HCT116 (cell line): ENCODE results near the gene SORL1-AS1.

Experiments
- ATAC-seq: fragments of 200-7000 bp; cut with Tn5 transposase; 2 replicates; pipeline ENCODE4 v1.9.1; 2020; ENCODE audit warnings: mild to moderate bottlenecking, moderate library complexity
- BruUV-seq: library from RNA; stranded (reverse); fragments of 400-500 nt; replicated peaks from 2 replicates; lab custom pipeline; 2021; lab: Mats Ljungman, UMichigan
- CTCF ChIA-PET: fragments of 300-600 bp; sonication (Branson Sonifier 250); formaldehyde crosslinking; loops from one replicate; lab custom pipeline; 2021; ENCODE audit warnings: antibody characterized with exemption; lab: Charles Lee
- POLR2A ChIA-PET: fragments of 300-600, 350-600 bp; sonication (Branson Sonifier 250); formaldehyde crosslinking; loops from one replicate; lab custom pipeline; 2021; ENCODE audit warnings: antibody characterized with exemption; lab: Charles Lee
- RAD21 ChIA-PET, 2 experiments: fragments of 300-600 bp; sonication (Branson Sonifier 250); formaldehyde crosslinking; loops; one replicate each; lab custom pipeline; 2023; ENCODE audit warnings: low total read pairs in 2 of 2; ENCODE audit not compliant: uncharacterized antibody in 2 of 2, unreplicated experiment in 2 of 2, low non-redundant PET in 1 of 2; lab: Charles Lee
- DNase-seq: peaks from one replicate; pipeline ENCODE4 v3.0.0-alpha.2; 2010; ENCODE audit warnings: low read depth, low spot score
- H2AFZ ChIP-seq: fragments of 200-600 bp; shearing (Covaris generic), sonication (generic); 2 replicates; pipeline ENCODE4 v1.6.1; 2017; ENCODE audit warnings: low read depth, mixed run types, mixed read lengths, antibody characterized with exemption, low read length; ENCODE audit not compliant: poor library complexity, severe bottlenecking
- H3K27ac ChIP-seq: 2 replicates; pipeline ENCODE4 v1.5.1; 2012; ENCODE audit warnings: low read depth, low read length
- H3K27me3 ChIP-seq: fragments of 200-600 bp; sonication (generic); 2 replicates; pipeline ENCODE4 v1.6.1; 2016; ENCODE audit warnings: mixed run types, low read length, mixed read lengths; ENCODE audit not compliant: insufficient read depth
- H3K36me3 ChIP-seq, 2 experiments: fragments of 200-500 bp in 1 of 2; fragments of 200-600 bp in 1 of 2; sonication (Bioruptor generic) in 1 of 2; sonication (generic) in 1 of 2; 2 replicates each; pipeline versions ENCODE4 v1.5.1 to v1.6.1; 2014 to 2016; ENCODE audit warnings: low read length in 2 of 2, inconsistent platforms in 1 of 2, mixed read lengths in 1 of 2, mixed run types in 1 of 2; ENCODE audit not compliant: insufficient read depth in 2 of 2, control insufficient read depth in 1 of 2
- H3K4me1 ChIP-seq, 2 experiments: fragments of 200-600 bp in 1 of 2; sonication (generic) in 1 of 2; 2 replicates each; pipeline versions ENCODE4 v1.5.1 to v1.6.1; 2012 to 2017; ENCODE audit warnings: low read length in 2 of 2, inconsistent platforms in 1 of 2, mild to moderate bottlenecking in 1 of 2, mixed read lengths in 1 of 2, mixed run types in 1 of 2, moderate library complexity in 1 of 2; ENCODE audit not compliant: insufficient read depth in 2 of 2, control insufficient read depth in 1 of 2
- H3K4me2 ChIP-seq: fragments of 200-600 bp; sonication (generic); 2 replicates; pipeline ENCODE4 v1.6.1; 2017; ENCODE audit warnings: mixed run types, low read length, mixed read lengths
- H3K4me3 ChIP-seq, 2 experiments: fragments of 200-600 bp in 1 of 2; sonication (generic) in 1 of 2; replicated peaks in 1 of 2; 2 replicates each; pipeline ENCODE4 v1.5.1; 2011 to 2016; ENCODE audit warnings: low read length in 2 of 2, control low read depth in 1 of 2, low read depth in 1 of 2, mild to moderate bottlenecking in 1 of 2, mixed read lengths in 1 of 2, mixed run types in 1 of 2
- H3K79me2 ChIP-seq: fragments of 200-600 bp; sonication (generic); 2 replicates; pipeline ENCODE4 v1.6.1; 2017; ENCODE audit warnings: mild to moderate bottlenecking, mixed run types, low read length, moderate library complexity, mixed read lengths; ENCODE audit not compliant: insufficient read depth
- H3K9ac ChIP-seq: fragments of 200-600 bp; sonication (generic); 2 replicates; pipeline ENCODE4 v1.6.1; 2016; ENCODE audit warnings: low read length, mixed read lengths
- H3K9me2 ChIP-seq: fragments of 200-600 bp; sonication (generic), shearing (Covaris generic); 2 replicates; pipeline ENCODE4 v1.6.1; 2017; ENCODE audit warnings: mixed run types, mild to moderate bottlenecking, moderate library complexity; ENCODE audit not compliant: insufficient read depth
- H3K9me3 ChIP-seq, 2 experiments: fragments of 200-500 bp in 1 of 2; fragments of 200-600 bp in 1 of 2; sonication (Bioruptor generic) in 1 of 2; sonication (generic) in 1 of 2; 2 replicates each; pipeline ENCODE4 v1.6.1; 2014 to 2017; ENCODE audit warnings: low read length in 2 of 2, mixed read lengths in 2 of 2, inconsistent platforms in 1 of 2, low read depth in 1 of 2, mild to moderate bottlenecking in 1 of 2, mixed run types in 1 of 2, moderate library complexity in 1 of 2; ENCODE audit not compliant: control insufficient read depth in 1 of 2, insufficient read depth in 1 of 2
- H4K20me1 ChIP-seq: fragments of 200-600 bp; sonication (generic), shearing (Covaris generic); 2 replicates; pipeline ENCODE4 v1.6.1; 2017; ENCODE audit warnings: mixed run types, mild to moderate bottlenecking, moderate library complexity; ENCODE audit not compliant: insufficient read depth
- ATF3 ChIP-seq: IDR thresholded peaks from 2 replicates; pipeline ENCODE4 v1.6.1; 2012
- CBX3 ChIP-seq: IDR thresholded peaks from 2 replicates; pipeline ENCODE4 v1.6.1; 2012; ENCODE audit warnings: low read depth
- CTCF ChIP-seq, 3 experiments: fragments of 200-600 bp in 1 of 3; sonication (generic) in 1 of 3; IDR thresholded peaks in 2 of 3; conservative IDR thresholded peaks in 1 of 3; 2 replicates each; pipeline ENCODE4 v1.5.1; 2012 to 2017; ENCODE audit warnings: low read depth in 2 of 3, low read length in 2 of 3, antibody characterized with exemption in 1 of 3, borderline replicate concordance in 1 of 3, control low read depth in 1 of 3, mild to moderate bottlenecking in 1 of 3, mixed read lengths in 1 of 3, mixed run types in 1 of 3, moderate library complexity in 1 of 3; ENCODE audit not compliant: insufficient read depth in 1 of 3
- ELF1 ChIP-seq: IDR thresholded peaks from 2 replicates; pipeline ENCODE4 v1.6.1; 2012; ENCODE audit warnings: low read depth, borderline replicate concordance
- EZH2phosphoT487 ChIP-seq: fragments of 200-600 bp; IDR thresholded peaks from 2 replicates; pipeline ENCODE4 v1.6.1; 2018; ENCODE audit warnings: antibody characterized with exemption, borderline replicate concordance
- REST ChIP-seq: IDR thresholded peaks from 2 replicates; pipeline ENCODE4 v1.6.1; 2012; ENCODE audit warnings: low read depth
- SRF ChIP-seq: IDR thresholded peaks from 2 replicates; pipeline ENCODE4 v1.6.1; 2012; ENCODE audit warnings: low read depth
- TCF7L2 ChIP-seq: IDR thresholded peaks from 2 replicates; pipeline ENCODE4 v1.7.0; 2011; ENCODE audit warnings: borderline replicate concordance, inconsistent platforms; ENCODE audit not compliant: insufficient read depth, insufficient read length; ENCODE audit errors: extremely low read depth
- YY1 ChIP-seq: IDR thresholded peaks from 2 replicates; pipeline ENCODE4 v1.6.1; 2011; ENCODE audit warnings: low read length, low read depth, moderate library complexity, mild to moderate bottlenecking; ENCODE audit not compliant: insufficient replicate concordance; ENCODE audit errors: extremely low read depth
- ZBTB33 ChIP-seq: IDR thresholded peaks from 2 replicates; pipeline ENCODE4 v1.6.1; 2011; ENCODE audit warnings: mild to moderate bottlenecking, low read length, moderate library complexity; ENCODE audit not compliant: insufficient replicate concordance; ENCODE audit errors: extremely low read depth
- ZFX ChIP-seq: fragments of 450-650 bp; IDR thresholded peaks from 2 replicates; pipeline ENCODE4 v1.6.1; 2017
- intact Hi-C: fragments of 100-400 bp; cut with micrococcal nuclease; formaldehyde crosslinking; loops from 2 replicates; pipeline ENCODE4 v1.10.0; 2022
- TF ChIP-seq, protein P1 (sequence below): IDR thresholded peaks from 2 replicates; pipeline ENCODE4 v1.6.1; 2012

SORL1-AS1 gene

DNA sequence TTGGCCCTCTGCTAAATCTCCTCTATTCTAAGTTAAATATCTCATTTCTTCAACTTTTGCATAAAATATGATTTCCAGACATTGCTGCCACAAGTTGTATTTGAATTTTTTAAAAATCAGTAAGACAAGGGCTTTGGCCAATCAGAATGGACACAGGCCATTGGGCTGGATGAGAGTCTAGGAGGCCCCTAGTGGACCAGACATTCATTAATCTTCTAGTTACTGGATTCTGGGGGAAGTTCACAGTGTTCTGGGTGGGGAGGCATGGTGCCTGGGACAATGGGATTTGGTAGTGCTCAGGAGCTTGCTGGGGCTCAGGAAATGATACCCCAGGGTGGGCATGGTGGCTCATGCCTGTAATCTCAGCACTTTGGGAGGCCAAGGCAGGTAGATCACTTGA, 13.0 kb downstream of the SORL1-AS1 start:
- DNase-seq (no peak), ATAC-seq (peak; percentile 74)
- no peak overlapping the region for H3K4me3 ChIP-seq
- CTCF ChIA-PET, result no interaction called here
- H3K79me2 ChIP-seq, result no peaks in the 10 kb centered on the region
- TF ChIP-seq EZH2phosphoT487 (no peak), ELF1 (no peak), CBX3 (no peak), TCF7L2 (no peak), YY1 (no peak), ZFX (no peak)
- TF ChIP-seq, protein P1, sequence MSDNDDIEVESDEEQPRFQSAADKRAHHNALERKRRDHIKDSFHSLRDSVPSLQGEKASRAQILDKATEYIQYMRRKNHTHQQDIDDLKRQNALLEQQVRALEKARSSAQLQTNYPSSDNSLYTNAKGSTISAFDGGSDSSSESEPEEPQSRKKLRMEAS, result no peak
- H3K27me3 ChIP-seq, result peaks cover 22% of the 10 kb centered on the region; the same call in 1 of the 2 replicates
- BruUV-seq, result no TSS peak
- H4K20me1 ChIP-seq, result no peaks in the 10 kb centered on the region
- RAD21 ChIA-PET, result no interaction called here
- H3K9ac ChIP-seq, result no peak overlapping the region
- H3K27ac ChIP-seq, result no peak overlapping the region
- no peak overlapping the region for H3K4me2 ChIP-seq
- H2AFZ ChIP-seq, result no peak overlapping the region
- no peaks in the 10 kb centered on the region for H3K9me3 ChIP-seq
- H3K4me1 ChIP-seq, result no peaks in the 10 kb centered on the region
- POLR2A ChIA-PET, result no interaction called here
- intact Hi-C loops, result no loop called here
- H3K36me3 ChIP-seq, result no peaks in the 10 kb centered on the region
- H3K9me2 ChIP-seq, result no peaks in the 10 kb centered on the region

GRCh38 chr11:121439337-121439736, 13.4 kb downstream of the SORL1-AS1 start:
- Histone ChIP-seq H3K4me2 (no peak overlapping the region), H4K20me1 (no peaks in the 10 kb centered on the region), H2AFZ (no peak overlapping the region), H3K9ac (no peak overlapping the region), H3K4me3 (no peak overlapping the region), H3K79me2 (no peaks in the 10 kb centered on the region), H3K9me2 (no peaks in the 10 kb centered on the region), H3K9me3 (no peaks in the 10 kb centered on the region), H3K27me3 (peaks cover 22% of the 10 kb centered on the region; the same call in 1 of the 2 replicates), H3K36me3 (no peaks in the 10 kb centered on the region), H3K4me1 (no peaks in the 10 kb centered on the region), H3K27ac (no peak overlapping the region)
- intact Hi-C loops, result no loop called here
- DNase-seq (no peak), ATAC-seq (no peak)
- no TSS peak for BruUV-seq
- ChIA-PET RAD21 (no interaction called here), POLR2A (no interaction called here), CTCF (no interaction called here)
- TF ChIP-seq REST (no peak), ZBTB33 (no peak), CTCF (IDR thresholded peaks at IDR 0.05 in 2 of 3, conservative IDR thresholded peaks at IDR 0.05 in 1 of 3; ENCODE audit: borderline replicate concordance in 1 of 3, insufficient read depth in 1 of 3, low read depth in 2 of 3, low read length in 2 of 3) (no peak), ZFX (no peak), SRF (no peak), ATF3 (no peak), EZH2phosphoT487 (no peak)
